MM.1S (cell line): ENCODE data around the gene CTSL.

Experiments
- DNase-seq: peaks from one replicate; pipeline ENCODE4 v3.0.0-alpha.2; 2015
- H2AFZ ChIP-seq: fragments of 300-600 bp; sonication (generic); 2 replicates; pipeline ENCODE4 v1.6.0; 2016; ENCODE audit warnings: antibody characterized with exemption, low read length
- H3F3A ChIP-seq: fragments of 300-600 bp; sonication (generic); 2 replicates; pipeline ENCODE4 v1.6.1; 2016; ENCODE audit warnings: mild to moderate bottlenecking, antibody characterized with exemption, low read length, moderate library complexity, mixed read lengths; ENCODE audit not compliant: insufficient read depth
- H3K27ac ChIP-seq: fragments of 300-600 bp; sonication (generic); 2 replicates; pipeline ENCODE4 v1.5.1; 2016; ENCODE audit warnings: mild to moderate bottlenecking, low read length
- H3K27me3 ChIP-seq: fragments of 300-600 bp; sonication (generic); replicated peaks from 2 replicates; pipeline ENCODE4 v1.6.0; 2016; ENCODE audit warnings: low read length; ENCODE audit not compliant: insufficient read depth
- H3K36me3 ChIP-seq: fragments of 300-600 bp; sonication (generic); replicated peaks from 2 replicates; pipeline ENCODE4 v1.6.1; 2016; ENCODE audit warnings: mild to moderate bottlenecking, low read length, mixed read lengths; ENCODE audit not compliant: insufficient read depth
- H3K4me1 ChIP-seq: fragments of 300-600 bp; sonication (generic); 2 replicates; pipeline ENCODE4 v1.6.1; 2016; ENCODE audit warnings: low read length, mixed read lengths
- H3K4me2 ChIP-seq: fragments of 300-600 bp; sonication (generic); 2 replicates; pipeline ENCODE4 v1.6.0; 2016; ENCODE audit warnings: low read depth, low read length
- H3K4me3 ChIP-seq: fragments of 300-600 bp; sonication (generic); 2 replicates; pipeline ENCODE4 v1.5.1; 2016; ENCODE audit warnings: low read length, mixed read lengths
- H3K79me2 ChIP-seq: fragments of 300-600 bp; sonication (generic); 2 replicates; pipeline ENCODE4 v1.6.1; 2016; ENCODE audit warnings: mixed run types, low read length, mixed read lengths
- H3K9ac ChIP-seq: fragments of 300-600 bp; sonication (generic); 2 replicates; pipeline ENCODE4 v1.6.1; 2016; ENCODE audit warnings: low read length, mixed read lengths
- H3K9me2 ChIP-seq: fragments of 300-600 bp; sonication (generic); replicated peaks from 2 replicates; pipeline ENCODE4 v1.6.1; 2016; ENCODE audit warnings: mild to moderate bottlenecking, low read length, mixed read lengths; ENCODE audit not compliant: insufficient read depth
- H3K9me3 ChIP-seq: fragments of 300-600 bp; sonication (generic); replicated peaks from 2 replicates; pipeline ENCODE4 v1.6.1; 2016; ENCODE audit warnings: mild to moderate bottlenecking, low read length, mixed read lengths; ENCODE audit not compliant: insufficient read depth
- H4K20me1 ChIP-seq: fragments of 300-600 bp; sonication (generic); 2 replicates; pipeline ENCODE4 v1.6.1; 2016; ENCODE audit warnings: mild to moderate bottlenecking, low read length, moderate library complexity, mixed read lengths; ENCODE audit not compliant: insufficient read depth
- CTCF ChIP-seq: fragments of 300-600 bp; sonication (generic); IDR thresholded peaks from 2 replicates; pipeline ENCODE4 v1.5.1; 2016; ENCODE audit warnings: antibody characterized with exemption, low read length, mixed read lengths
- EZH2 ChIP-seq: fragments of 300-600 bp; sonication (generic); optimal IDR thresholded peaks from 2 replicates; pipeline ENCODE3; 2017; ENCODE audit warnings: low read depth, mild to moderate bottlenecking, antibody characterized with exemption, low read length, mixed read lengths
- EZH2phosphoT487 ChIP-seq: fragments of 300-600 bp; sonication (generic); IDR thresholded peaks from 2 replicates; pipeline ENCODE4 v1.6.1; 2018; ENCODE audit warnings: antibody characterized with exemption, low read length

The CTSL gene

GRCh38 chr9:87713988-87714330 is 12.0 kb upstream of the CTSL start:
- no peak for DNase-seq
- no peaks in the 10 kb centered on the region for H3K79me2 ChIP-seq
- no peaks in the 10 kb centered on the region for H3F3A ChIP-seq
- no peaks in the 10 kb centered on the region for H4K20me1 ChIP-seq
- no peak overlapping the region for H3K27ac ChIP-seq
- TF ChIP-seq EZH2: no peak
- TF ChIP-seq EZH2phosphoT487: no peak
- no peak for TF ChIP-seq CTCF
- no peaks in the 10 kb centered on the region for H3K9me3 ChIP-seq
- H2AFZ ChIP-seq: no peak overlapping the region
- no peak overlapping the region for H3K4me2 ChIP-seq
- H3K36me3 ChIP-seq: no peaks in the 10 kb centered on the region
- H3K27me3 ChIP-seq: no peaks in the 10 kb centered on the region
- H3K9me2 ChIP-seq: no peaks in the 10 kb centered on the region
- H3K4me1 ChIP-seq: no peaks in the 10 kb centered on the region
- no peak overlapping the region for H3K4me3 ChIP-seq
- no peak overlapping the region for H3K9ac ChIP-seq

GRCh38 chr9:87714819-87715218 is 11.1 kb upstream of the CTSL start:
- no peaks in the 10 kb centered on the region for H4K20me1 ChIP-seq
- no peaks in the 10 kb centered on the region for H3K79me2 ChIP-seq
- no peaks in the 10 kb centered on the region for H3K9me3 ChIP-seq
- H3K27ac ChIP-seq: no peak overlapping the region
- H3K36me3 ChIP-seq: no peaks in the 10 kb centered on the region
- no peak overlapping the region for H3K4me2 ChIP-seq
- DNase-seq: no peak
- no peaks in the 10 kb centered on the region for H3K9me2 ChIP-seq
- H3K4me1 ChIP-seq: no peaks in the 10 kb centered on the region
- TF ChIP-seq EZH2 (no peak), CTCF (no peak), EZH2phosphoT487 (no peak)
- H3K27me3 ChIP-seq: no peaks in the 10 kb centered on the region
- H2AFZ ChIP-seq: no peak overlapping the region
- no peak overlapping the region for H3K4me3 ChIP-seq
- no peaks in the 10 kb centered on the region for H3F3A ChIP-seq
- H3K9ac ChIP-seq: no peak overlapping the region

GRCh38 chr9:87716141-87716540 is 9.8 kb upstream of the CTSL start:
- Histone ChIP-seq H3K27me3 (no peaks in the 10 kb centered on the region), H3K9ac (no peak overlapping the region), H3K4me2 (no peak overlapping the region), H3K79me2 (no peaks in the 10 kb centered on the region), H3F3A (no peaks in the 10 kb centered on the region), H3K4me1 (no peaks in the 10 kb centered on the region), H3K27ac (no peak overlapping the region), H3K9me3 (no peaks in the 10 kb centered on the region), H3K36me3 (no peaks in the 10 kb centered on the region), H3K9me2 (no peaks in the 10 kb centered on the region), H3K4me3 (no peak overlapping the region), H4K20me1 (no peaks in the 10 kb centered on the region), H2AFZ (no peak overlapping the region)
- no peak for DNase-seq
- no peak for TF ChIP-seq CTCF
- TF ChIP-seq EZH2phosphoT487: no peak
- no peak for TF ChIP-seq EZH2

GRCh38 chr9:87717456-87717855 is 8.5 kb upstream of the CTSL start:
- Histone ChIP-seq H3K4me3 (no peak overlapping the region), H3K4me2 (no peak overlapping the region), H3K79me2 (no peaks in the 10 kb centered on the region), H3F3A (no peaks in the 10 kb centered on the region), H2AFZ (no peak overlapping the region), H3K36me3 (no peaks in the 10 kb centered on the region), H3K9me2 (no peaks in the 10 kb centered on the region), H3K9ac (no peak overlapping the region), H3K27me3 (no peaks in the 10 kb centered on the region), H4K20me1 (no peaks in the 10 kb centered on the region), H3K27ac (no peak overlapping the region), H3K4me1 (peaks cover 1% of the 10 kb centered on the region; the same call in 1 of the 2 replicates), H3K9me3 (no peaks in the 10 kb centered on the region)
- TF ChIP-seq CTCF (no peak), EZH2 (no peak), EZH2phosphoT487 (no peak)
- DNase-seq: no peak
